BJ (cell line): ENCODE results near the gene ZDHHC15. TPM values are rescaled to one million over a fixed set of nuclear protein-coding genes. Genes with fewer than 3 reads are reported as not detected.

Experiments used
- CTCF ChIA-PET: fragments of 350-600 bp; formaldehyde crosslinking; extraction: SDS; loops from one replicate; lab custom pipeline; 2021; ENCODE audit warnings: antibody characterized with exemption, inconsistent platforms; lab: Yijun Ruan, JAX
- POLR2A ChIA-PET: fragments of 300-600 bp; sonication (Branson Sonifier 250); formaldehyde crosslinking; extraction: SDS; loops from one replicate; lab custom pipeline; 2021; ENCODE audit warnings: antibody characterized with exemption; lab: Charles Lee
- DNase-seq: peaks from one replicate; pipeline ENCODE4 v3.0.0-alpha.2; 2011; ENCODE audit warnings: low read depth
- H3K27me3 ChIP-seq: 2 replicates; pipeline ENCODE4 v1.6.0; 2011; ENCODE audit warnings: low read length; ENCODE audit not compliant: control insufficient read depth, insufficient read depth
- H3K36me3 ChIP-seq: 2 replicates; pipeline ENCODE4 v1.5.1; 2011; ENCODE audit warnings: low read length; ENCODE audit not compliant: control insufficient read depth, insufficient read depth
- H3K4me3 ChIP-seq: 2 replicates; pipeline ENCODE4 v1.5.1; 2011; ENCODE audit warnings: low read depth, mild to moderate bottlenecking, control low read depth, low read length
- polyA plus RNA-seq: library from polyadenylated mRNA; depleted of rRNA; stranded (reverse); fragments of >200 nt; gene quantifications from 2 replicates; pipeline ENCODE4 v1.2.3, GENCODE V29; 2011; rRNA removed
- TF ChIP-seq, protein P1 (sequence below): IDR thresholded peaks from 2 replicates; pipeline ENCODE4 v1.5.1; 2011; ENCODE audit warnings: low read depth, mild to moderate bottlenecking, control low read depth, inconsistent platforms, low read length, moderate library complexity; ENCODE audit not compliant: insufficient read depth

The ZDHHC15 gene
- polyA plus RNA-seq, 1 experiment, result not detected

DNA sequence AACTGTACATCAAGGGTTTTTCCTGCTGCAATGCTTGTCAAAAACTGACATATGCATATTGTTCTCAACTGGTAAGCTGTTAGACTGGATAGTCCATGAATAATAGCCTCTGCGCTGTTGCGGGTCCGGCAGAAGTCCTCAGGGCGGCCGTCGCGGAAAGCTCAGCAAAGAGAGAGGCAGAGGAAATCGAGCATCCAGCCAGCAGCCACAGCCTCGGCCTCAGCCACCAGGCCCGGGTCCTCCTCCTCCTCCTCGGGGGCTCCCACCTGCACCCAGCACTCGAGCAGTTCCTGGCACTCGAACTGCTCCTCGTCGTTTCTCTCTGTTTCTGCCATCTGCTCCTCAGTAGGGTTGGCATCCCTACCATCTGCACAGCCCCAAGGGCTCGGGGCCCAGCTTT, 195.2 kb downstream of the ZDHHC15 start:
- ChIA-PET POLR2A (no interaction called here), CTCF (no interaction called here)
- Histone ChIP-seq H3K36me3 (no peaks in the 10 kb centered on the region), H3K4me3 (no peak overlapping the region), H3K27me3 (no peaks in the 10 kb centered on the region)
- no peak for DNase-seq
- TF ChIP-seq, protein P1, sequence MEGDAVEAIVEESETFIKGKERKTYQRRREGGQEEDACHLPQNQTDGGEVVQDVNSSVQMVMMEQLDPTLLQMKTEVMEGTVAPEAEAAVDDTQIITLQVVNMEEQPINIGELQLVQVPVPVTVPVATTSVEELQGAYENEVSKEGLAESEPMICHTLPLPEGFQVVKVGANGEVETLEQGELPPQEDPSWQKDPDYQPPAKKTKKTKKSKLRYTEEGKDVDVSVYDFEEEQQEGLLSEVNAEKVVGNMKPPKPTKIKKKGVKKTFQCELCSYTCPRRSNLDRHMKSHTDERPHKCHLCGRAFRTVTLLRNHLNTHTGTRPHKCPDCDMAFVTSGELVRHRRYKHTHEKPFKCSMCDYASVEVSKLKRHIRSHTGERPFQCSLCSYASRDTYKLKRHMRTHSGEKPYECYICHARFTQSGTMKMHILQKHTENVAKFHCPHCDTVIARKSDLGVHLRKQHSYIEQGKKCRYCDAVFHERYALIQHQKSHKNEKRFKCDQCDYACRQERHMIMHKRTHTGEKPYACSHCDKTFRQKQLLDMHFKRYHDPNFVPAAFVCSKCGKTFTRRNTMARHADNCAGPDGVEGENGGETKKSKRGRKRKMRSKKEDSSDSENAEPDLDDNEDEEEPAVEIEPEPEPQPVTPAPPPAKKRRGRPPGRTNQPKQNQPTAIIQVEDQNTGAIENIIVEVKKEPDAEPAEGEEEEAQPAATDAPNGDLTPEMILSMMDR, result no peak

Other genes with a start within 250 kb of the ZDHHC15 start
- 6.5 and 6.6 TPM in 2 replicates for gene UPRT, start 249.0 kb downstream of the ZDHHC15 start, polyA plus RNA-seq